H9 (cell line): ENCODE results near the gene SLC2A4RG. TPM values are rescaled to one million over a fixed set of nuclear protein-coding genes. Genes with fewer than 3 reads are reported as not detected.

Experiments
- DNase-seq: peaks from one replicate; pipeline ENCODE4 v3.0.0-alpha.2; 2017
- H2AFZ ChIP-seq: one replicate; pipeline ENCODE4 v1.6.1; 2013; ENCODE audit warnings: mild to moderate bottlenecking, low read length, control low read depth, moderate library complexity
- H2AK5ac ChIP-seq: 2 replicates; pipeline ENCODE4 v1.6.1; 2013; ENCODE audit warnings: low read length, control low read depth, mixed read lengths; ENCODE audit not compliant: insufficient read length
- H2BK120ac ChIP-seq: one replicate; pipeline ENCODE4 v1.6.1; 2013; ENCODE audit warnings: low read depth, mild to moderate bottlenecking, low read length, control low read depth, inconsistent platforms; ENCODE audit not compliant: poor library complexity, severe bottlenecking
- H2BK12ac ChIP-seq: 2 replicates; pipeline ENCODE4 v1.6.1; 2013; ENCODE audit warnings: low read length, control low read depth, mixed read lengths, low read depth; ENCODE audit not compliant: insufficient read length
- H2BK15ac ChIP-seq: 2 replicates; pipeline ENCODE4 v1.6.1; 2013; ENCODE audit warnings: low read depth, low read length, control low read depth
- H2BK20ac ChIP-seq: one replicate; pipeline ENCODE4 v1.6.1; 2013; ENCODE audit warnings: low read depth, mild to moderate bottlenecking, low read length, control low read depth, inconsistent platforms; ENCODE audit not compliant: poor library complexity, severe bottlenecking
- H2BK5ac ChIP-seq: 2 replicates; pipeline ENCODE4 v1.6.1; 2013; ENCODE audit warnings: low read length, control low read depth, mixed read lengths; ENCODE audit not compliant: insufficient read length
- H3K14ac ChIP-seq: 2 replicates; pipeline ENCODE4 v1.6.1; 2013; ENCODE audit warnings: low read length, control low read depth; ENCODE audit not compliant: insufficient read depth
- H3K18ac ChIP-seq: 2 replicates; pipeline ENCODE4 v1.6.1; 2013; ENCODE audit warnings: low read depth, mild to moderate bottlenecking, mixed read lengths, low read length, control low read depth; ENCODE audit not compliant: insufficient read length
- H3K23ac ChIP-seq: 2 replicates; pipeline ENCODE4 v1.6.1; 2013; ENCODE audit warnings: low read length, control low read depth, mixed read lengths, low read depth; ENCODE audit not compliant: insufficient read length
- H3K23me2 ChIP-seq: 2 replicates; pipeline ENCODE4 v1.6.1; 2013; ENCODE audit warnings: low read depth, mild to moderate bottlenecking, mixed read lengths, low read length, control low read depth; ENCODE audit not compliant: insufficient read length, poor library complexity, severe bottlenecking
- H3K27ac ChIP-seq: 2 replicates; pipeline ENCODE4 v1.5.1; 2013; ENCODE audit warnings: low read length, control low read depth, mixed read lengths, low read depth; ENCODE audit not compliant: insufficient read length
- H3K27me3 ChIP-seq: 2 replicates; pipeline ENCODE4 v1.6.1; 2013; ENCODE audit warnings: low read length, control low read depth, inconsistent platforms; ENCODE audit not compliant: insufficient read depth
- H3K4ac ChIP-seq: 2 replicates; pipeline ENCODE4 v1.6.1; 2013; ENCODE audit warnings: low read depth, mild to moderate bottlenecking, control low read depth, inconsistent platforms, low read length, moderate library complexity
- H3K4me1 ChIP-seq: 2 replicates; pipeline ENCODE4 v1.6.1; 2013; ENCODE audit warnings: low read length, control low read depth, inconsistent platforms; ENCODE audit not compliant: insufficient read depth
- H3K4me2 ChIP-seq: 2 replicates; pipeline ENCODE4 v1.6.1; 2013; ENCODE audit warnings: low read length, control low read depth, mixed read lengths; ENCODE audit not compliant: insufficient read length, insufficient read depth
- H3K56ac ChIP-seq: 2 replicates; pipeline ENCODE4 v1.6.1; 2013; ENCODE audit warnings: low read depth, mild to moderate bottlenecking, mixed read lengths, low read length, control low read depth; ENCODE audit not compliant: insufficient read length
- H3K79me1 ChIP-seq: 2 replicates; pipeline ENCODE4 v1.6.1; 2013; ENCODE audit warnings: low read depth, mild to moderate bottlenecking, moderate library complexity, low read length, control low read depth, inconsistent platforms; ENCODE audit not compliant: insufficient read depth, poor library complexity, severe bottlenecking
- H3K79me2 ChIP-seq: 2 replicates; pipeline ENCODE4 v1.6.1; 2013; ENCODE audit warnings: low read length, control low read depth, inconsistent platforms; ENCODE audit not compliant: insufficient read depth
- H3K9ac ChIP-seq: 2 replicates; pipeline ENCODE4 v1.6.1; 2013; ENCODE audit warnings: low read length, control low read depth, mixed read lengths; ENCODE audit not compliant: insufficient read length; ENCODE audit errors: extremely low read depth
- H3K9me3 ChIP-seq: one replicate; pipeline ENCODE4 v1.6.1; 2013; ENCODE audit warnings: low read depth, low read length, inconsistent platforms; ENCODE audit not compliant: control insufficient read depth
- H3T11ph ChIP-seq: one replicate; pipeline ENCODE4 v1.6.1; 2013; ENCODE audit warnings: mild to moderate bottlenecking, low read length, control low read depth, inconsistent platforms
- H4K20me1 ChIP-seq: one replicate; pipeline ENCODE4 v1.6.1; 2013; ENCODE audit not compliant: control insufficient read depth, insufficient read length, insufficient read depth
- H4K5ac ChIP-seq: 2 replicates; pipeline ENCODE4 v1.6.1; 2013; ENCODE audit warnings: low read depth, mild to moderate bottlenecking, mixed read lengths, low read length, control low read depth; ENCODE audit not compliant: insufficient read length
- H4K8ac ChIP-seq: replicated peaks from 2 replicates; pipeline ENCODE4 v1.6.1; 2013; ENCODE audit warnings: low read length, control low read depth, mixed read lengths, low read depth; ENCODE audit not compliant: insufficient read length
- H4K91ac ChIP-seq: 2 replicates; pipeline ENCODE4 v1.6.1; 2013; ENCODE audit warnings: low read depth, mild to moderate bottlenecking, moderate library complexity, mixed read lengths, low read length, control low read depth; ENCODE audit not compliant: insufficient read length
- H3K27ac Mint-ChIP-seq, 3 experiments: 2 replicates in 2 of 3; 3 replicates in 1 of 3; pipeline ENCODE4 v1.8.0; 2020 to 2021; ENCODE audit warnings: mixed read lengths in 3 of 3, mild to moderate bottlenecking in 1 of 3, moderate library complexity in 1 of 3
- H3K27me3 Mint-ChIP-seq: 2 replicates; pipeline ENCODE4 v1.8.0; 2021; ENCODE audit warnings: low read depth, mild to moderate bottlenecking, moderate library complexity, mixed read lengths
- H3K36me3 Mint-ChIP-seq, 3 experiments: 2 replicates in 2 of 3; 3 replicates in 1 of 3; pipeline ENCODE4 v1.8.0; 2020 to 2021; ENCODE audit warnings: low read depth in 3 of 3, mixed read lengths in 3 of 3; ENCODE audit not compliant: insufficient read depth in 1 of 3
- H3K4me1 Mint-ChIP-seq, 2 experiments: 2 replicates each; pipeline ENCODE4 v1.8.0; 2020; ENCODE audit warnings: mixed read lengths in 2 of 2
- H3K4me3 Mint-ChIP-seq, 2 experiments: 2 replicates in 1 of 2; 3 replicates in 1 of 2; pipeline ENCODE4 v1.8.0; 2020 to 2021; ENCODE audit warnings: mild to moderate bottlenecking in 2 of 2, mixed read lengths in 2 of 2, moderate library complexity in 1 of 2
- H3K9me3 Mint-ChIP-seq, 2 experiments: 2 replicates in 1 of 2; 3 replicates in 1 of 2; pipeline ENCODE4 v1.8.0; 2020; ENCODE audit warnings: mild to moderate bottlenecking in 2 of 2, mixed read lengths in 2 of 2, moderate library complexity in 1 of 2
- CTCF ChIP-seq: fragments of 200-600 bp; sonication (generic); conservative IDR thresholded peaks from 3 replicates; pipeline ENCODE4 v1.8.0; 2021; ENCODE audit warnings: antibody characterized with exemption, mild to moderate bottlenecking
- WGBS: extraction: QIAGEN DNeasy Blood & Tissue Kit; methylation state at CpG from one replicate; pipeline ENCODE4 v1.1.7; 2013; ENCODE audit warnings: missing lambda C conversion rate, low lambda C conversion rate, mixed read lengths; ENCODE audit not compliant: insufficient read length; ENCODE audit errors: extremely low coverage; 5-methylcytosine and 5-hydroxymethylcytosine counted together
- total RNA-seq: library from RNA; stranded (reverse); gene quantifications from 2 replicates; pipeline ENCODE4 v1.2.1, GENCODE V29; 2021

Gene SLC2A4RG
- total RNA-seq, 1 experiment from 2014 or later: 43.9 TPM

GRCh38 chr20:63690898-63691710 lies 48.5 kb upstream of the SLC2A4RG start:
- DNase-seq: no peak
- no peak overlapping the region for H4K5ac ChIP-seq
- H2BK120ac ChIP-seq: no peak overlapping the region
- no peak overlapping the region for H2AK5ac ChIP-seq
- no peak overlapping the region for H3K18ac ChIP-seq
- Mint-ChIP-seq H3K4me1 (peaks cover under 1 to 2% of the 10 kb centered on the region in 2 experiments), H3K27me3 (peaks cover 3% of the 10 kb centered on the region), H3K36me3 (peaks cover 14 to 20% (median 17%) of the 10 kb centered on the region in 3 experiments; a peak in 6 of 7 replicates), H3K4me3 (no peak overlapping the region), H3K9me3 (peaks cover 3 to 5% of the 10 kb centered on the region in 2 experiments; a peak in 3 of 5 replicates), H3K27ac (peak overlapping the region in 2 of 3 experiments; percentile 60 to 88; a peak in 4 of 7 replicates)
- H3K79me1 ChIP-seq: no peaks in the 10 kb centered on the region
- H3K23me2 ChIP-seq: no peaks in the 10 kb centered on the region
- H4K20me1 ChIP-seq: no peaks in the 10 kb centered on the region
- H2BK5ac ChIP-seq: no peak overlapping the region
- no peak overlapping the region for H4K8ac ChIP-seq
- H3K9ac ChIP-seq: no peak overlapping the region
- H4K91ac ChIP-seq: no peak overlapping the region
- no peak for TF ChIP-seq CTCF
- H2BK20ac ChIP-seq: no peak overlapping the region
- H3K9me3 ChIP-seq: no peaks in the 10 kb centered on the region
- H3K79me2 ChIP-seq: no peaks in the 10 kb centered on the region
- H3K14ac ChIP-seq: no peak overlapping the region; the same call in 1 of the 2 replicates
- no peaks in the 10 kb centered on the region for H3K27me3 ChIP-seq
- no peak overlapping the region for H3K56ac ChIP-seq
- H3K23ac ChIP-seq: no peak overlapping the region
- no peak overlapping the region for H2BK12ac ChIP-seq
- no CpG with 5 or more reads among the region's 24 CpGs for WGBS
- no peaks in the 10 kb centered on the region for H3K4me1 ChIP-seq
- no peak overlapping the region for H3K4ac ChIP-seq
- no peak overlapping the region for H3K27ac ChIP-seq
- H2BK15ac ChIP-seq: no peak overlapping the region
- no peak overlapping the region for H2AFZ ChIP-seq
- H3T11ph ChIP-seq: no peak overlapping the region
- no peak overlapping the region for H3K4me2 ChIP-seq
